Sigmoid colon (tissue), 7 donors: ENCODE data around the gene STAT4. TPM values are rescaled to one million over a fixed set of nuclear protein-coding genes. Genes with fewer than 3 reads are reported as not detected.

ENCODE experiments used
- DNase-seq: peaks from one replicate; pipeline ENCODE4 v3.0.0-alpha.2; 2019
- H3K27ac ChIP-seq, 4 donors: fragments of 200-600 bp; sonication (generic); one replicate each; pipeline ENCODE4 v1.5.1; 2016 to 2019; ENCODE audit warnings: mild to moderate bottlenecking in 1 of 4
- H3K27me3 ChIP-seq, 3 donors: fragments of 200-600 bp; sonication (generic); one replicate each; pipeline ENCODE4 v1.5.1; 2019; ENCODE audit warnings: mild to moderate bottlenecking in 1 of 3
- H3K36me3 ChIP-seq, 4 donors: fragments of 200-600 bp; sonication (generic); one replicate each; pipeline ENCODE4 v1.5.1; 2016 to 2019
- H3K4me1 ChIP-seq, 4 donors: fragments of 200-600 bp; sonication (generic); one replicate each; pipeline ENCODE4 v1.5.1; 2017 to 2019
- H3K4me3 ChIP-seq, 4 donors: fragments of 200-600 bp; sonication (generic); one replicate each; pipeline ENCODE4 v1.5.1; 2017 to 2019; ENCODE audit warnings: mild to moderate bottlenecking in 2 of 4, moderate library complexity in 1 of 4
- H3K9me3 ChIP-seq, 4 donors: fragments of 200-600 bp in 3 of 4; sonication (generic) in 3 of 4; one replicate each; pipeline versions ENCODE4 v1.5.1 to v1.6.1; 2013 to 2019
- EP300 ChIP-seq, 4 donors: sonication (generic); formaldehyde crosslinking; IDR thresholded peaks; one replicate each; pipeline ENCODE4 v1.6.1; 2017; ENCODE audit warnings: antibody characterized with exemption in 4 of 4
- POLR2A ChIP-seq, 2 donors: fragments of 450-650 bp; IDR thresholded peaks; one replicate each; pipeline ENCODE4 v1.6.1; 2016; ENCODE audit warnings: antibody characterized with exemption in 2 of 2, mild to moderate bottlenecking in 2 of 2, moderate library complexity in 2 of 2
- POLR2AphosphoS5 ChIP-seq, 4 donors: sonication (generic); formaldehyde crosslinking; IDR thresholded peaks; one replicate each; pipeline ENCODE4 v1.6.1; 2017; ENCODE audit warnings: antibody characterized with exemption in 4 of 4
- WGBS, 2 donors: extraction: QIAGEN DNeasy Blood & Tissue Kit; methylation state at CpG; one replicate each; pipeline ENCODE4 v1.1.7; 2013; 5-methylcytosine and 5-hydroxymethylcytosine counted together
- intact Hi-C: fragments of 100-400 bp; cut with DNase I; formaldehyde crosslinking; loops from one replicate; pipeline ENCODE4 v1.15.1; 2023
- polyA plus RNA-seq, 3 donors: library from polyadenylated mRNA; stranded (reverse); fragments of 200-250 nt; gene quantifications; one replicate each; pipeline ENCODE4 v1.2.3, GENCODE V29; 2013
- total RNA-seq, 4 donors: library from RNA; depleted of rRNA; stranded (reverse); fragments of >200 nt; gene quantifications; one replicate each; pipeline ENCODE4 v1.1.0, GENCODE V29; 2016
- TF ChIP-seq, protein P1 (sequence below), 4 experiments: fragments of 450-650 bp in 3 of 4; fragments of 200-600 bp in 1 of 4; IDR thresholded peaks; one replicate each; pipeline ENCODE4 v1.5.1; 2016 to 2019; ENCODE audit warnings: antibody characterized with exemption in 4 of 4, mild to moderate bottlenecking in 3 of 4, moderate library complexity in 2 of 4
- donor health status: healthy with polysubstance abuse.
- donor health status: Bipolar disorder and iron deficiency.
- donor health status: healthy.

Gene STAT4
- total and polyA plus RNA-seq, 7 donors, result 0.46 to 4.6 (median 0.70) TPM; not detected in 1

DNA sequence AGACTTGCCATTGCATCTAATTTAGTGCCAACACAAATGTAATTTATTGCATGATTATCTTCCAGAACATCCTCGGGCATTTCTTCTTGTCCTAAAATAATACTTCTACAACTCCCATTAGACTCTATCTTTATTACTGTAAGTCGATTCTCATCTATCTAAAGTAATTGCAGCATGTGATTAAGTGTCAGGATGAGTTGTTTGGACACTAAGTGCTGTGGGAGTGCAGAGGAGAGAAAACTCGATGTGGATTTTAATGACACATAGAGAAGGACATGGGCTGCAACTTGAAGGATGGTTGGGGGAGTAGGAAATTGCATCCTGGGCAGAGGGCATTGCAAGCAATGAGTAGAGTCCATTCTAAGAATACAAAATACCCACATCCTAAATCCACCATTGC, 33.5 kb downstream of the STAT4 start:
- Histone ChIP-seq H3K27ac (no peak overlapping the region), H3K4me1 (no peaks in the 10 kb centered on the region), H3K27me3 (no peaks in the 10 kb centered on the region), H3K36me3 (no peaks in the 10 kb centered on the region), H3K4me3 (no peak overlapping the region), H3K9me3 (no peaks in the 10 kb centered on the region)
- DNase-seq, result no peak
- WGBS, 2 donors, result 80 to 81% methylated on average over 3 of the region's 3 CpGs
- TF ChIP-seq POLR2A (IDR thresholded peaks at IDR 0.05) (no peak), EP300 (IDR thresholded peaks at IDR 0.05) (no peak), POLR2AphosphoS5 (IDR thresholded peaks at IDR 0.05) (no peak)
- TF ChIP-seq, protein P1, sequence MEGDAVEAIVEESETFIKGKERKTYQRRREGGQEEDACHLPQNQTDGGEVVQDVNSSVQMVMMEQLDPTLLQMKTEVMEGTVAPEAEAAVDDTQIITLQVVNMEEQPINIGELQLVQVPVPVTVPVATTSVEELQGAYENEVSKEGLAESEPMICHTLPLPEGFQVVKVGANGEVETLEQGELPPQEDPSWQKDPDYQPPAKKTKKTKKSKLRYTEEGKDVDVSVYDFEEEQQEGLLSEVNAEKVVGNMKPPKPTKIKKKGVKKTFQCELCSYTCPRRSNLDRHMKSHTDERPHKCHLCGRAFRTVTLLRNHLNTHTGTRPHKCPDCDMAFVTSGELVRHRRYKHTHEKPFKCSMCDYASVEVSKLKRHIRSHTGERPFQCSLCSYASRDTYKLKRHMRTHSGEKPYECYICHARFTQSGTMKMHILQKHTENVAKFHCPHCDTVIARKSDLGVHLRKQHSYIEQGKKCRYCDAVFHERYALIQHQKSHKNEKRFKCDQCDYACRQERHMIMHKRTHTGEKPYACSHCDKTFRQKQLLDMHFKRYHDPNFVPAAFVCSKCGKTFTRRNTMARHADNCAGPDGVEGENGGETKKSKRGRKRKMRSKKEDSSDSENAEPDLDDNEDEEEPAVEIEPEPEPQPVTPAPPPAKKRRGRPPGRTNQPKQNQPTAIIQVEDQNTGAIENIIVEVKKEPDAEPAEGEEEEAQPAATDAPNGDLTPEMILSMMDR (IDR thresholded peaks at IDR 0.05), result no peak
- intact Hi-C loops, result no loop called here

DNA sequence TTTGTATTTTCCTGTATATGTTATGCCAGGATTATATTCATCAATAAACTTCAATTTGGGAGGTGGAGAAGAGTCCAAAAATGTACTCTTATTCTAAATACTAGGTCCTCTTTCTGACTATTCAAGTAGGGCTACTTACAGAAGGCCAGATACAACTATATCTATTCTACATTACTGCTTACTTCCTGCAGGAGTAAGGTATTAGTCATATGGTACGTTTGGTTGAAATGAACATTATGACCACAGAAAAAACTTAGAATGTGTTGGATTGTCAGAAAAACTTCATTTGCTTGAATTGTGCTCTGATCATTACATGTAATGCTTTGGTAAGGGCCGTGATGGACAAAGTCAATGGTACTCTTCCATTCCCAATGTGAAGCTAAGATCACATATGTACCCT, 35.0 kb downstream of the STAT4 start:
- TF ChIP-seq EP300 (IDR thresholded peaks at IDR 0.05) (no peak), POLR2A (IDR thresholded peaks at IDR 0.05) (no peak), POLR2AphosphoS5 (IDR thresholded peaks at IDR 0.05) (no peak)
- TF ChIP-seq, protein P1 (IDR thresholded peaks at IDR 0.05), result no peak
- Histone ChIP-seq H3K4me1 (no peaks in the 10 kb centered on the region), H3K9me3 (no peaks in the 10 kb centered on the region), H3K4me3 (no peak overlapping the region), H3K27ac (no peak overlapping the region), H3K27me3 (no peaks in the 10 kb centered on the region), H3K36me3 (no peaks in the 10 kb centered on the region)
- no peak for DNase-seq
- WGBS, 2 donors, result 75 to 82% methylated on average over 2 of the region's 2 CpGs
- intact Hi-C loops, result no loop called here

DNA sequence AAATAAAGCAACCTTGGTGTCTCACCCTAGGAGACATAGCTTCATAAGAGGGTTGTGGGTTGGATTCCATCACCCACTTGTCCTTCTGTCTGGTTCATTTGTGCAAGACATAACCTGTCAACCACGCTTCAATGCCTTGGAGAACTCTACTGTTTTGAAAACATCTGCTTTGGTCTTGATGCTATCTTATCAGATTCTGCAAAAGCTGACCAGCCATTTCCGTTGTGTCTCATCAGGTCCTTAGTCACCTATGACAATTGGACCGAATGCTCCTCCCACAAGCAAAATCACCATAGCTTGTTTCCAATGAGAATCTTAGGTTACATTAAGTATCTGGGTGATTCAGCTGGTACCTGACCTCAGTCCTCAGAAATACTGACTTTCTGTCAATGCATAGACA, 35.4 kb downstream of the STAT4 start:
- H3K4me3 ChIP-seq, result no peak overlapping the region
- no peaks in the 10 kb centered on the region for H3K4me1 ChIP-seq
- no peaks in the 10 kb centered on the region for H3K36me3 ChIP-seq
- no peak for TF ChIP-seq POLR2AphosphoS5 (IDR thresholded peaks at IDR 0.05)
- no peak for TF ChIP-seq EP300 (IDR thresholded peaks at IDR 0.05)
- TF ChIP-seq, protein P1 (IDR thresholded peaks at IDR 0.05), result no peak
- no peak for TF ChIP-seq POLR2A (IDR thresholded peaks at IDR 0.05)
- no peaks in the 10 kb centered on the region for H3K9me3 ChIP-seq
- no peak overlapping the region for H3K27ac ChIP-seq
- 82 to 88% methylated on average over 3 of the region's 3 CpGs for WGBS, 2 donors
- H3K27me3 ChIP-seq, result no peaks in the 10 kb centered on the region
- DNase-seq, result no peak
- intact Hi-C loops, result no loop called here

DNA sequence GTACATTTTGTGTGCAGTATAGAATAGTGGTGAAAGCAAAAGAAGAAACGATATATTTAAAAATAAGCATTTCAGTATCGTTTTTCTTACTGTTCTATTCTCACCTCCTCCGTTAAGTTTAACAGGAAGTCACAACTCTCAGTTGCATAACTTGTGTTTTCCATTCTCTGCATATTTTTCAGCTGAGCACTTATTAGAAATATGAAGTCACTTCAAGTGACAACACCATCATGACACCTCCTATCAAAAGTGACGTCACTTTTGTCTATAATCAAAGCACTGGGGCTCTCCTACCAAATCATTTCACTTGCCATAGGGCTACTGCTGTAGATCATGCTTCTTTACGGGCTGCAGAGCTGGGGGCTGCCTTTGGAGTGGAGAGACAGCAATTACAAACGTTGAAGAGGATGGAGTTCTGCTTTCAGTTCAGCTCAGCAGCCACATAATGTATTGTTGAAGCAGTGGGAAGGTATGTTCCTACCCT, 36.3 kb downstream of the STAT4 start:
- 34 to 73% methylated on average over 6 of the region's 6 CpGs for WGBS, 2 donors
- Histone ChIP-seq H3K27ac (no peak overlapping the region), H3K27me3 (no peaks in the 10 kb centered on the region), H3K9me3 (no peaks in the 10 kb centered on the region), H3K4me1 (no peaks in the 10 kb centered on the region), H3K36me3 (no peaks in the 10 kb centered on the region), H3K4me3 (no peak overlapping the region)
- no peak for DNase-seq
- TF ChIP-seq EP300 (IDR thresholded peaks at IDR 0.05), result no peak
- TF ChIP-seq, protein P1 (IDR thresholded peaks at IDR 0.05), result no peak
- TF ChIP-seq POLR2AphosphoS5 (IDR thresholded peaks at IDR 0.05), result no peak
- no peak for TF ChIP-seq POLR2A (IDR thresholded peaks at IDR 0.05)
- intact Hi-C loops, result no loop called here

DNA sequence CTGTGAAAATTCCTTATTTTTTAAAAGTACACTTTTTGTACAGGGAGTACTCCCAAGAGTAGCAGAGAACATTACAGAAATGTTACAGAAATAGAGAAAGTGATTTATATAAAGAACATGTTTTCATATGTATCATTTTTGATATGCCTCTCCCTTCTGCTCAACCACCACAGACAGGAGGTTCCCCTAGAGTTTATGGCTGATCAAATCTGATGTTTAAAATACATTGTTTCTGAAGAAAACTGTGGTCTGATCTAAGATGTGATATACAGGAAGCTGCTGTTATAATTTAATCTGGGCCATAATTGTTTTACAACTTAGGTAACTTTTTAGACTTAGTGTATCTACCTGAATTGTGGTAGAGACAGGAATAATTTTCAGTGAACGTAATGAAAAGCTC, 37.0 kb downstream of the STAT4 start:
- intact Hi-C loops, result no loop called here
- H3K4me3 ChIP-seq, result no peak overlapping the region
- H3K4me1 ChIP-seq, result no peaks in the 10 kb centered on the region
- no peaks in the 10 kb centered on the region for H3K27me3 ChIP-seq
- H3K9me3 ChIP-seq, result no peaks in the 10 kb centered on the region
- no peaks in the 10 kb centered on the region for H3K36me3 ChIP-seq
- no peak overlapping the region for H3K27ac ChIP-seq
- no peak for DNase-seq
- WGBS, 2 donors, result 40 to 83% methylated on average over 1 of the region's 1 CpG
- TF ChIP-seq, protein P1 (IDR thresholded peaks at IDR 0.05), result no peak
- TF ChIP-seq POLR2AphosphoS5 (IDR thresholded peaks at IDR 0.05) (no peak), EP300 (IDR thresholded peaks at IDR 0.05) (no peak), POLR2A (IDR thresholded peaks at IDR 0.05) (no peak)
